Jurkat, Clone E6-1 (cell line): ENCODE data around the gene ARHGEF9. TPM values are rescaled to one million over a fixed set of nuclear protein-coding genes. Genes with fewer than 3 reads are reported as not detected.
A peak's percentile ranks its signal among the peaks of the same experiment; 100 is the strongest.
"Not testable (repeated sequence)": the region's sequence is repeated elsewhere in the genome, so short reads cannot be mapped to it uniquely, and the experiment has no call there.

Experiments used
- DNase-seq: peaks from one replicate; pipeline ENCODE4 v3.0.0-alpha.2; 2011; ENCODE audit warnings: low read depth, low spot score
- H3K4me3 ChIP-seq: 2 replicates; pipeline ENCODE4 v1.5.1; 2011; ENCODE audit warnings: mild to moderate bottlenecking, low read length, control low read depth, moderate library complexity
- polyA plus RNA-seq: library from polyadenylated mRNA; unstranded; fragments of >200 nt; gene quantifications from one replicate; pipeline ENCODE4 v1.2.1, GENCODE V29; 2012; ENCODE audit warnings: missing spikeins; ENCODE audit not compliant: insufficient read length, insufficient read depth

Gene ARHGEF9
- 7.3 TPM for polyA plus RNA-seq

DNA sequence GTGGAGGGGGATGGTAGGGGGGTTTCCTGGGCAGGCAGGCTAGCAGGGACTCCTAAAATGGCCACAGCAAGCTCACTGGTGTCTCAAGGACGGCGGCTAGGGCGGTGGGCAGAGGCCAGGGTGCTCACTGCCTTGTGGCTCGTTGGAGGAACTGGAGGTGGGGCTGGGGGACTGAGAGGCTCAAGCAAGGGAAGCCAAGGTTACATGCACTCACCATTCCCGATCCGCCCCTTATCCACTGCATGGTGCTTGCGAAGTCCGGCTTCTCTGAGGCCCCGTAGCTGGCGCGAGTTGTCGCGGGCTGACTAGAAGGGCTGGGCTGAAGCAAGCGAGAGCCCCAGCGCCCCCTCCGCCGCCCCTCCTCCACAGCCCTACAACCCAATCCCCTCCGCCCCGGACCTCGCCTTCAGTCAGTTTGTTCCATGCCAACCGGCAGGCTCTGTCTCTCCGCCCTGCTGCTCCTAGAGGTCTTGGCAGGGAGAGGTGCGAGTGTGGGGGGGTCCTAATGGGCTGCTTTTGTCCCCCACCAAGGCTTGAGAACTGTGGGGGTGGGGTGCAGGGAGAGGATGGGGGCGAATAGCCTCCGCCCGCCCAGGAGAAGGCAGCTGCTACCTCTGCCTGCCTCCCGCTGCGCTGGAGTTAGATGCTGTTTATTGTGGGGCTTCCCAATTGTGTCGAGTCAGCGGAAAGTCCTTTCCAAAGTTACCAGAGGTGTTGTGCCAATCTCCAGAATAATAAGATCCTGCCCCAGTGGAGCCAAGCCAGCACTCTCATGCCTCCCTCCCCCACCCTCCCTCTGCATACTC is at the start of gene ARHGEF9:
Gene ARHGEF9, minus strand, starts transcription at position 313 of the 806 bp plus-strand sequence. Its CDS starts 69 bp downstream, at position 244.
- DNase-seq: no peak
- no peak within 1 kb of the TSS for H3K4me3 ChIP-seq

DNA sequence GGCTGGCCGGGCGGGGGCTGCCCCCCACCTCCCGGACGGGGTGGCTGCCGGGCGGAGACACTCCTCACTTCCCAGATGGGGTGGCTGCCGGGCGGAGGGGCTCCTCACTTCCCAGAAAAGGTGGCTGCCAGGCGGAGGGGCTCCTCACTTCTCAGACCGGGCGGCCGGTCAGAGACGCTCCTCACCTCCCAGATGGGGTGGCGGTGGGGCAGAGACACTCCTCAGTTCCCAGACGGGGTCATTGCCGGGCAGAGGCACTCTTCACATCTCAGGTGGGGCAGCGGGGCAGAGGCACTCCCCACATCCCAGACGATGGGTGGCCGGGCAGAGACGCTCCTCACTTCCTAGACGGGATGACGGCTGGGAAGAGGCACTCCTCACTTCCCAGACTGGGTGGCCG is 40.4 kb upstream of the ARHGEF9 start:
- not testable (repeated sequence) for DNase-seq, H3K4me3 ChIP-seq

DNA sequence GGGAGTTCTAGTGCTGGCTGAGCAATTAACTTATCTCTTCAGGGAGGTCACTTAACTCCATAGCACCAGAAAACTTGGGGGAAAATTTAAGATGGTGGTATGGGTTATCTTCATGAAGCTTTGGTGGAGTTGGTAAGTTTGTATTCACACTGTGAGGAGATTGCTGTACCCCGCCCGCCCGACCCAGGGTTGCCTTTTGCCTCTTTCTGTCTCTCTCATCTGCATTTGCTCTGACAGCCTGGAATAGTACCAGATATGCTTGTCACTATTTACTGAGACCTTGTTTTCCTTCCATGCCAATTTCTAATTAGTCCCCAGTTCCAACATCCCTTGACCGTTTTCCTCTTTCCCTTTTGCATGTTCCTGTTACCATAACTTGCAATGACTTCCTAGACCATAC is 33.1 kb upstream of the ARHGEF9 start:
- DNase-seq: no peak
- H3K4me3 ChIP-seq: no peak overlapping the region

DNA sequence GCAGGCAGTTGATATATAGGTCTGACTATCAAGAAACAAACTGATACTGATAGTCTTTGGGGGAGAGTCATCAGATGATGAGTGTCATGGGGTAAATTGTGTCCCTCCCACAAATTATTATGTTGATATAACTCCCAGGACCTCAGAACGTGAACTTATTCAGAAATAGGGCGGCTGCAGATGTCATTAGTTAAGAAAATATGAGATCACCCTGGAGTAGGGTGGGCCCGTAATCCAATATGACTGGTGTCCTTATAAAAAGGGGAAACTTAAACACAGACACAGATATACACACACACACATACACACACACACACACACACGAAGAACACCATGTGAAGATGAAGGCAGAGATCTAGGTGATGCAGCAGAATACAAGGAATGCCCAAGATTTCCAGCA is 32.7 kb upstream of the ARHGEF9 start:
- no peak for DNase-seq
- no peak overlapping the region for H3K4me3 ChIP-seq

DNA sequence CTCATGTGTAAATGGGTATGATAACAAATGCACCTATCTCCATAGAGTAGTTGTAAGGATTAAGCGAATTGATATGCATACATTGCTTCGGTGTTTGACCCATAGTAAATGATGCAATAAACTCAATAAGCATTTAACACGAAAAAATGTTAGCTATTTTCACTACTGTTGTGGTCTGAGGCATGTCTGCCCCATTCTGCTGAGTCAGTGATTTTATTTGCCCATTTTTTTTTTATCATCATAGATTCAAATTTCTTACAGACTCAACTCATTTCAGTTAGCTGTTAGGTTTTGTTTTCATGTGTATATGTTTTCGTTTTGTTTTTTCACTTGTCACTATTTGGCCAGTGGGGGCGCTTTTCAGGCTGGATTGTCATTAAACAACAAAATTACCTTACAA is 27.8 kb upstream of the ARHGEF9 start:
- DNase-seq: no peak
- H3K4me3 ChIP-seq: no peak overlapping the region

DNA sequence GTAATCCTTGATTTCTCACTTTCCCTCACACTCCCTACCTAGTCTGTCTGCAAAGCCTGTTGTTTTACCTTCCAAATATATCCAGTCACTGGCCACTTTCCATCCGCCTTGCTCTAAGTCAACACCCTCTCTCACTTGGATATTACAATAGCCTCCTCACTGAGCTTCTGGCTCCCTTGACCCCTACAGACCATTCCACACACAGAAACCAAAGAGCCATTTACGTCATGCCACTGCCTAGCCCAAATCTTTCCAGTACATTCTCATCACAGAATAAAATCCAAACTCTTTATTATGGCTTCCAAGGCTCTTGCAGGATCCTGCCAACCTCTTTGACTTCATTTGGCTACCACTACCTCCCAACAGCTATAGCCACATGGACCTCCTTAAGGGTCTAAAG is 25.7 kb upstream of the ARHGEF9 start:
- H3K4me3 ChIP-seq: no peak overlapping the region
- DNase-seq: no peak

DNA sequence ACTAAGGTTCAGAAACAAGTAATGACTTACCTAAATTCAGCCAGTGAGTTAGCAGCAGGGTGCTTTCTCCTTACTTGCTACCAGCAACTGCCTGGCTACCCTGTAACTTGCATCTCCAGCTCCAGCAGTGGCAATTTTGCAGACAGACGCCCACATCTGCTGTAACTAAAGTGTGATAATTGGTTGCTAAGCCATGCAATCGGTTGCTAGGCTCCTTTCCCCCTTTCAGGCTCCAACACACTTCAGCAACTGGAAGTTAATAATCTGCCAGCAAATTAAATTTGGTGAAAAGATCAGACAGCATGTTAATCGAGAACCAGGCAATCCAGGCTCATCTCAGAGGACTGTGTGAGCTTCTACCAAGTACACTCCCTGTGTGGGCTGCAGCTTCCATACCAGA is 24.2 kb upstream of the ARHGEF9 start:
- H3K4me3 ChIP-seq: no peak overlapping the region
- no peak for DNase-seq

GRCh38 chrX:63795406-63795805 is 10.4 kb upstream of the ARHGEF9 start:
- H3K4me3 ChIP-seq, DNase-seq: not testable (repeated sequence)

GRCh38 chrX:63785708-63786040 is 660 bp upstream of the ARHGEF9 start:
- no peak for DNase-seq
- no peak overlapping the region for H3K4me3 ChIP-seq

DNA sequence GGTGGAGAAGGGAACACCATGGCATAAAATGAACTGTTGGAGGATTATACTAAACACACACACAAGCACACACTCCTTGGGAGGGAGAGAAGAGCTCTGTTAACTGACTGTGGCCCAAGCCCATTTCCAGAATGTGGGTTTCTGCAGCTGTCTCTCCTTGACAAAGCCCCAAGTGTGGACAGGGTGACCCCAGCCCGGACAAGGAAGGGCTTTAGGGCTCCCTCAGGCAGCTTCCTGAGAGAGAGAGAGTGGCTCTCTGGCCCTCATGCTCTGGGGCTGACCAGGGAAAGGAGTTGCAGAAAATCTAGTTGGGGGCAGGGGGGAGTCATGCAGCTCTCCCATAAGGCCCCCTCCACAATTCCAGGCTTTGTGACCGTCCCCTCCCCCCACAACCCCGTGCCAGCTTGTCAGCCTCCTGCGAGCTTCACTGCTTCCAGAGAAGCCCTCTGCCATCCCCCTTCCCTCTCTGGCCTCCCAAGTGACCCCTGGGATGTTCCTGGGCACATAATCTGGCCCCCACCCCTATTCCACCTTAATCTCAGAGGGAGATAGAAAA is 590 bp downstream of the ARHGEF9 start:
- H3K4me3 ChIP-seq: no peak overlapping the region
- no peak for DNase-seq

- no peak for DNase-seq
- H3K4me3 ChIP-seq: no peak overlapping the region
Measured at GRCh38 chrX:63782515-63782914, 2.5 kb downstream of the ARHGEF9 start.

GRCh38 chrX:63768760-63769159 is 16.3 kb downstream of the ARHGEF9 start:
- H3K4me3 ChIP-seq: no peak overlapping the region
- DNase-seq: no peak

DNA sequence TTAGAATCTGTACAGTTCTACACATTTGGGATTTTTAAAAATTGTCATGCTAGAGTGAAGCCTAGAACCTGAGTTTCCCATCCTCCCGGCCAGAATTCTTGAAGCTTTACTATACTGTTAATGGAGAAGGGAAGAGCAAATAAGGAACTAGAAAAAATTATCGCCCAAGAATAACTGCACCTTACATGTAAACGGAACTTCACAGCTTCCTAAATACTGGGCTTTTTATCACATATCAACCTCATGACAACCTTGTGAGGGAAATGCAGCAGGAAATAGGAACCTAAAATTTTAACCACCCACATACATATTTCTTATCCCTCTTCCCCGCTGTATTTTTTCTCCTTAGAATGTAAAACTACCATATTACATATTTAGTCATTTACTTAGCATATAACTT is 19.3 kb downstream of the ARHGEF9 start:
- H3K4me3 ChIP-seq: no peak overlapping the region
- DNase-seq: no peak

GRCh38 chrX:63764946-63765345 is 20.1 kb downstream of the ARHGEF9 start:
- no peak overlapping the region for H3K4me3 ChIP-seq
- DNase-seq: no peak

DNA sequence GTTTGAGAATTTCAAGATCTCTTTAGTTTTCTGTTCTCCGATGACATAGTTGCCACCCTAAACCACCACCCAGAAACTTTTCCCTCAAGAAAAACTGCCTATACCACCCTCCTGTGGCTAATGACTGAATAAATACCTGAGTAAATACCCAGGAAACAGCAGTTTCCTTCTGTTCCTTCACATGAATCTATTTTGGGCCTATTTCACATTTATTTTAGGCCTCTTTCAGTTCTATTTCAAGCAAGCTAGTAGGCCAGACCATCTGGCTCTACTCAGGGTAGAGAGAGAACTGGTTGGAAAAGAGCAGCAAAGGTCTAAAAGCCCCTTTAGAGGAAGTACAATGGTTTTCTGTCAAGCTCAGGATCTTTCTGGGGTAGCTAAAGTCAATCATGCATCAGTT is 23.4 kb downstream of the ARHGEF9 start:
- DNase-seq: no peak
- H3K4me3 ChIP-seq: no peak overlapping the region

DNA sequence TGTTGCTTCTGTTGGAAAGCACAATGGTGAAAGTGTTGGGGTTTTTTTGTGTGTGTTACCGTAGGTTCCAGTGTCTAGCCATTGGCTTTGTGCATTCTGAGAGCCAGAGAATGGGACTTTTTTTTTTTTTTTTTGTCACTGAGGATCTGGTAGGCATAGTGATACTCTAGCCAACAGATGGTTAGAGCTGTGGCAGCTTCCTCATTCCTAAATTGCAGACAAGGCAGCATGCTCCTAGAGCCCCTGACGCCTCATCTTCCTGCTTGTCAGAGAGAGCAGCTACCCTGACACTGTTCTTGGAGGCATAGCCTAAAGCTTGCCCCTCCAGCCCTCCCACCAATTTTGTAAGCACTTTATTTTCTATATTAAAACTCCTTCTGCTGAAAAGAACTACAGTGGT is 27.0 kb downstream of the ARHGEF9 start:
- no peak for DNase-seq
- no peak overlapping the region for H3K4me3 ChIP-seq

DNA sequence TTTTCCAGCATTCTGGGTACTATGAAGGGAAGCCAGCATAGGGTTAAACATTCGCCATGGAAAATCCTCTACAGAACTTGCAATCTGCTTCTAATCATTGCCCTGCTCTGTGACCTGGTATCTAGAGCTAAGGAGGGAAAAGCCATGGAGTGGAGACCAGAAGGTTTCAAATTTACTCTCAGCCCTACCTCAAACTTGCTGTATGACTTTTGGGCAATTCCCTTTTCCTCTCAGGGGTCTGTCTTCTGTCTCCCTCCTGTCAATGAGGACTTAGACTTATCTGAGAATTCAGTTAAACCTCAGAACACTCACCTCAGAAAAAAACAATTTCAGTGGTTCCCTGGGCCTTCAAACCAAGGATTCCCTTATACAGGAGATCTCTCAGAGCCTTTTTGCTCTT is 29.1 kb downstream of the ARHGEF9 start:
- H3K4me3 ChIP-seq: peak overlapping the region; percentile 74; the same call in 1 of the 2 replicates
- DNase-seq: no peak

DNA sequence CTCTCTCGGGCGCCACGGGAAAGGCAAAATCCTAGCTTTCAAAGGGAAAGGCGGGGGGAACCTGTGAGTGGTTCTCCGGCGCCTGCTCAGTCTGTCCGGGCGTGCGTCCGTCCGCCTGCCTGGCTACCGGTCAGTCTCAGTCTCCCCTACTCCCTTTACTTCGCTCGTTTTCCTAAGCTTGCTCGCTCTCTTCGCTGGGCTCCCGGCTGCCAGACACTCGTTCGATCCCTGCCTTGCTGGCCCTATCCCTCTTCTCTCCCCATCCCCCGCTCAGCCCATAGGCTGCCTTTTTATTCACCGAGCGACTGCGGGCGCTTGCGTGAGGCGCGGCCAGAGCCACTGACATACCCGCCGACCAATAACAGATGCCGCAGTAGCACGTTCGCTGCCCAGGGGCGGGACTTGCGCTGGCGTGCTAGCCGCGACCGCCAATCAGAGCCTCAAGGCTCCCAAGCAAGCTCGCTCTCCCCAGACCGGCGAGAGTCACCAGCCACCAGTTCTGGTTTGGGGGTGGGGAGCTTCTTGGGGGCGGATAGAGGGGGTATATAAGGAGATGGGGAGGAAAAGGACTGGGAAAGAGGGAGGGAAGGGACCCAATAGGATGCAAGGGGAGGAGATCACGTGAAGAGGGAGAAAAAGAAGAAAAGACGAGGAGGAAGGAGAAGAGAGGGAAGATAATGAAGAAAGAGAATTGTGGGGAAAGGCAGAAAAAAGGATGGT is 30.0 kb downstream of the ARHGEF9 start:
- peak; percentile 89 for DNase-seq
- H3K4me3 ChIP-seq: peak overlapping the region; percentile 74

GRCh38 chrX:63754136-63754859 is 30.7 kb downstream of the ARHGEF9 start:
- no peak for DNase-seq
- peak overlapping the region; percentile 74 for H3K4me3 ChIP-seq

- no peak overlapping the region for H3K4me3 ChIP-seq
- DNase-seq: no peak
Measured at GRCh38 chrX:63751481-63751880, 33.5 kb downstream of the ARHGEF9 start.
